ENCODE data around the gene APBB1IP.
"Not testable (repeated sequence)": the region's sequence is repeated elsewhere in the genome, so short reads cannot be mapped to it uniquely, and the experiment has no call there.

Gene APBB1IP, protein sequence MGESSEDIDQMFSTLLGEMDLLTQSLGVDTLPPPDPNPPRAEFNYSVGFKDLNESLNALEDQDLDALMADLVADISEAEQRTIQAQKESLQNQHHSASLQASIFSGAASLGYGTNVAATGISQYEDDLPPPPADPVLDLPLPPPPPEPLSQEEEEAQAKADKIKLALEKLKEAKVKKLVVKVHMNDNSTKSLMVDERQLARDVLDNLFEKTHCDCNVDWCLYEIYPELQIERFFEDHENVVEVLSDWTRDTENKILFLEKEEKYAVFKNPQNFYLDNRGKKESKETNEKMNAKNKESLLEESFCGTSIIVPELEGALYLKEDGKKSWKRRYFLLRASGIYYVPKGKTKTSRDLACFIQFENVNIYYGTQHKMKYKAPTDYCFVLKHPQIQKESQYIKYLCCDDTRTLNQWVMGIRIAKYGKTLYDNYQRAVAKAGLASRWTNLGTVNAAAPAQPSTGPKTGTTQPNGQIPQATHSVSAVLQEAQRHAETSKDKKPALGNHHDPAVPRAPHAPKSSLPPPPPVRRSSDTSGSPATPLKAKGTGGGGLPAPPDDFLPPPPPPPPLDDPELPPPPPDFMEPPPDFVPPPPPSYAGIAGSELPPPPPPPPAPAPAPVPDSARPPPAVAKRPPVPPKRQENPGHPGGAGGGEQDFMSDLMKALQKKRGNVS

DNA sequence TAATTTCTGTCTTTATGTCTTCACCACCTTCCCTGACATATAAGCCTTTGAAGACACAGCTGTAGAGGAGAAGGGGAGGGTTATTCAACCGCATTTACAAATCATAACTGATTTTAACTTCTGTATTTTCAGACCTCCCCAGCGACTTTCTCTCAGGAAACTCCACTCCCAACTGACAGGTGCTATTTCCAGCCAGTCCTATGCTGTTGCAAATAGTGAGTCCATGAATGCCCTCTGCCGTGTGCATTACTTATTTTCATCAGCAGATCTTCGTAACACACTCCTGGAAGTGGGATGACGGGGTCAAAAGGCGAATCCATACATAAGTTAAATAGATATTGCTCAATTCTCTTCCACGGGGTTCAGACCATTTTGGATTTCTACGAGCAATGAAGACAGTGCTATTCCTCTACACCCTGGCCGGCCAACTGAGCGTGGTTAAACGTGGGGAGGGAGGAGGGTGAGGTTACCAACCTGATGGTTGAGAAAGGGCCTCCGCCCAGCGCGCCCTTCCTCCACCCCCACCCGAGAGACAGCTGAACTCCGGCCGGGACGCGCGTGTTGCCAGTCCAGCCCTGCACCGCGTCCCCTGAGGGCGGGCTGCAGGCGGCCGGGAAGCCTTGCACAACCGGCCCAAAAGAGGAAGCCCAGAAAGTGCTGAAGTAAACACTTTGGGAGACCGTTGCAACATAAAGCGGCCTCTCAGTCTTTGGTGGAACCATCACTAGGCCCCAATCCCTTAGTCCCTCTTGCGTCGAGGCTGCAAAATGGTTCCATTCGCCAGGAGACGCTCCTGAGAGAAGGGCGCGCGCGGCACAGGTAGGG, at the start of gene APBB1IP:
Gene APBB1IP (plus strand): TSS at position 705 of the 825 bp plus-strand sequence. CDS start 53,986 bp downstream, outside the sequence.
- DNase-seq (ENCODE audit: low spot score), result no peak

DNA sequence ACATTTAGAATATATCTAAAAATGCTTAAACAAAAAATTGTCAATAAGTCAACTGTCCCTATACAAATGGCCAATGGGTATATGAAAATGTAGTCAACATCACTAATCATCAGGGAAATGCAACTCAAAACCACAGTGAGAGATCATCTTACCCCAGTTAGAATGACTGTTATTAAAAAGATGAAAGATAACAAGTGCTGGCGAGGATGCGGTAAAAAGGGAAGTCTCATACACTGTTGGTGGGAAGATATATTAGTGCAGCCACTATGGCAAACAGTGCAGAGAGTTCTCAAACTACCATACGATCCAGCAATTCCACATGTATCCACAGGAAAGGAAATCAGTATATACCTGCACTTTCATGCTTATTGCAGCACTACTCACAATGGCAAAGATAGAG, 48.6 kb upstream of the APBB1IP start:
- DNase-seq (ENCODE audit: low spot score), result no peak

DNA sequence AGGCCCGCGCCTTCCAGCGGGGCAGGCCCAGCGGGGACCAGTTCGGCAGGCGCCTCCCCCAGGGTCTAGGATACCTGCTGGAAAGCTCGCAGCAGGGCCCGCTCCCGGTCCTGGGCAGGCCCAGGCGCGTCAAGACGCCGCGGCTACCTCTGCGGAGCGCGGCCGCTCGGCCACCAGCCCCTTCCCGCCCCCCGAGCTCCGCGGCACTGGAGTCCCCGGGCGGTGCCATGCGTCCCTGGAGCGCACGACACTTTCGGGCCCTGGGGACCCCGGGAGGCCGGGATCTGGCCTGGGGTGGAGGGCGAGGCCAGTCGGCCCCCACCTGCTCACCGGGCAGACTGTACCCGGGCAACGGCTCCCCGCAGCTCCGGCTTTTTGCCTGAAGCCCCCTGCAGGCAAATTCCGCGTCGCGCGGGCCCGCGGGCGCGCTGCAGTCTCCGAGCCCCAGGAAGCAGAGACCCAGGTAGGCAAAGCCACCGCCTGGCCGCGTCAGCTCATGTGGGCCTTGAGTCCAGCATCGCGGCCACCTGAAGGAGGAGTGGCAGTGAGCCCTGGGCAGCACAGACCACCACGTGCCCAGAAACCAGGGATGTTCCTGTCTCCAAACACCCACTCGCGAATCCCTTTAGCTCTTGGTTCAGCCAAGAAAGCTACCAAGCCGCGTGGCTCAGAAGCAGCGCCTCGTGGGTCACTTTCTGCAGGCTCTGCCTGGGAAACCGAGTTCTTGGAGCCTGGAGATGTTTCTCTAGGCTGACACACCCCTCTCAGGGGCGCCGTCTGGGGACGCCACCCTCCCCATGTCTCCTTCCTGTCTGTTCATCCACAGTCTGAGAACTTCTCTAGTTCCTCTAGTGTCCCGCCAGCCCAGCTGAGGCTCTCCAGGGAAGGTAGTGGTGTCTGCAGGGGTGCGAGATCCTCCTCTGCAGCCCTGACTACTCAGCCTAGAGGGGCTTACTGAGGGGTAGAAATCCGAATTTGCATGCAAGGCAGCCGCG, 46.1 kb upstream of the APBB1IP start:
- DNase-seq (ENCODE audit: low spot score), result no peak

DNA sequence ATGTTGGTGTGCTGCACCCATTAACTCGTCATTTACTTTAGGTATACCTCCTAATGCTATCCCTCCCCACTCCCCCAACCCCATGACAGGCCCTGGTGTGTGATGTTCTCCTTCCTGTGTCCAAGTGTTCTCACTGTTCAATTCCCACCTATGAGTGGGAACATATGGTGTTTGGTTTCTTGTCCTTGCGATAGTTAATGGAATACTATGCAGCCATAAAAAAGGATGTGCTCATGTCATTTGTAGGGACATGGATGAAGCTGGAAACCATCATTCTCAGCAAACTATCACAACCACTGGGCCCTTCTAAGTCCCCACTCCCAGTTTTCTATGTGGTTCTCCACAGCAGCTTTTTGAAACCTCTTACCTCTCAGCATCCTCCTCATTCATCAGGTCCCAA, 39.8 kb upstream of the APBB1IP start:
- not testable (repeated sequence) for DNase-seq (ENCODE audit: low spot score)

DNA sequence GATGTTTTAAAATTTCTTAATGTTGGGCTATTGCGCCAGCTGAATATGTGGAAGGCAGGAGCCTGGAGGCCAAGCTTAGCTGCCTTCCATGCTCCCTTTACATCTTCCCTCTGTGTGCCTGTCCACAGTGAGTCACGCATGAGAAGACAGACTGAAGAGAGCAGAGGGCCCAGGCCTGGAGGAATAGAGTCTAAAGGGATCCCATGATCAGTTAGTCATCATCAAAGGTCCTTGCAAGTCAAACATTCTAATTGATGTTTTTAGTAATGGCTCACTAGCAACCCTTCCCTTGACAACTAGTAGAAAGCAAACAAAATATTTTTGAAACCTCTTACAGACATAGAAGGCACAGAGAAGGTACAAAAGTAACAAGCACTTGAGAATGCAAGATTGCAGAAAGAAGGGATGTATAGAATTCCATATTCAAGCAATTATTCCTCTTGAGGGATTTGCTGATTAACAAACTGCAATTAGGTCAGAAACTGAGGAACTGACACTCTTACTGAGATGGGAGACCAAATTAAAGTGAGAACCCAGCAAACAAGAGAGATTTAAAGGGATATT, 30.7 kb upstream of the APBB1IP start:
- DNase-seq (ENCODE audit: low spot score), result peak; percentile 9

DNA sequence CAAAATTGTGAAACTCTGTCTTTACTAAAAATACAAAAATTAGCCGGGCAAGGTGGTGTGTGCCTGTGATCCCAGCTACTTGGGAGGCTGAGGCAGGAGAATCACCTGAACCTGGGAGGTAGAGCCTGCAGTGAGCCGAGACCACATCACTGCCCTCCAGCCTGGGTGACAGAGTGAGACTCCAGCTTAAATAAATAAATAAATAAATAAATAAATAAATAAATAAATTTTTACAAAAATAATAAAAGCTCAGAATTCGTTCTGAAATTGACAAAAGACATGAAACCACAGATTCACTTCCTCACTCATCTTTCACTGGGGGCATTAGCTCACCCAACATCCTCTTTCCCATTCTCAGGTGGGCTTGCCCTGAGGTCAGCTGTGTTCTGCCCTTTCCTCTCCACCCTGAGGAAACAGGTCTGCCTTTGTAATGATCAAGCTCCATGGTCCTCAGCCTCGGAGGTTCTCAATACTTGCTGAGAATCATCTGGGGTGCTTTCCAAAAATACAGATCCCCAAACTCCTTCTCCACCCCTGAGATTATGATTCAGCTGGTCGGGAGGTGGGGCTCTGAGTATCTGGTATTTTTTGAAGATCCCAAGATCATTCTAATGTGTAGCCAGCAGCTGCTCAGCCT, 29.2 kb upstream of the APBB1IP start:
- no peak for DNase-seq (ENCODE audit: low spot score)

DNA sequence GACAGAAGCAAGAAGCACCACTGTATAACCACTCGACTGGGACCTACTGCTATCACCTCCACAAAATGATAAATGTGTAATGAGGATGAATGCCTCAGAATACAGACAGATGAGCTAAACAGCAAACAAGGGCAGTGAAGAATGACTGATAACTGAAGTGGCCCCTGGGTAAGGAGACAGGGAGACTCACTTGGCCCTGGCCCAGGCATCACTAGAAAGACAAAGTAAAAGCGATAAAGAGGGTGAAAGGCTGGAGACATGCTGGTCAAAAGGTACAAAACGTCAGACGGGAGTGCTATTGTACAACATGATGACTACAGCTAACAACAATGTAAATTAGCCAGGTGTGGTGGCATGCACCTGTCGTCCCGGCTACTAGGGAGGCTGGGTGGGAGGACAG, 27.8 kb upstream of the APBB1IP start:
- DNase-seq (ENCODE audit: low spot score), result no peak

DNA sequence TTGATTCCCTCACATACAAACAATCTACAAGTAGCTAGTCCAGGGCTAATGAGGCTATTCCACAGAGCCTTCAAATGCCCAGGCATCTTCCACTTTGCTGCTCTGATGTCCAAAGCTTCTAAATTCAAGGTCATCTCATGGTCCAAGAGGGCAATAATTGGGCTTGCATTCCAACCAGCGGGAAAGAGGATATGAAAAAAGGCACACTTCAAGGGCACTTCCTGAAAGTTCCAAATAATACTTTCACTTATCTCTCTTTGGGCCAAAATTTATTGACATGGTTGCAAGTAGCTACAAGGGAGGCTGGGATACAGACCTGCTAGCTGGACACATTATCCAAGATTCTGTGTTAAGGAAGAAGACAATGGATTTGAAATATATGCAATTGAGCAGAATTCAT, 25.2 kb upstream of the APBB1IP start:
- no peak for DNase-seq (ENCODE audit: low spot score)

DNA sequence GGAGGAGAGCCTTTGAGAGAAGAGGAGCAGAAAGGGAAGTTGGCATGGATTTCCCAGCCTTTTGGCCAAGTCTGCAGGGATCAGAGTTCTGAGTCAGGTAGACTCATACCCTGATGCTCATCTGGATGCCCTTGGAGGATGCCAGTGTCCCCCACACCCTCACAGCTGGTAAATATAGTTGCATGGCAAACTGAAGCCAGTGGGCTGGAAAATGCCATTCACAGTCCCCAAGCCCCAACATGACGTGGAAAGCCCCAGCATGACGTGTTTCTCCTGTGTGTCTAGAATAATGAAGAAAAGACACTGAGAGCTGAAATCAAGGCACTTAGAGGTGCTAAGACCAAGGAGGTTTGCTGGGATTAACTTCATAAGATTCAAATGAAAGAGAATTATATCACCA, 24.8 kb upstream of the APBB1IP start:
- DNase-seq (ENCODE audit: low spot score), result no peak

DNA sequence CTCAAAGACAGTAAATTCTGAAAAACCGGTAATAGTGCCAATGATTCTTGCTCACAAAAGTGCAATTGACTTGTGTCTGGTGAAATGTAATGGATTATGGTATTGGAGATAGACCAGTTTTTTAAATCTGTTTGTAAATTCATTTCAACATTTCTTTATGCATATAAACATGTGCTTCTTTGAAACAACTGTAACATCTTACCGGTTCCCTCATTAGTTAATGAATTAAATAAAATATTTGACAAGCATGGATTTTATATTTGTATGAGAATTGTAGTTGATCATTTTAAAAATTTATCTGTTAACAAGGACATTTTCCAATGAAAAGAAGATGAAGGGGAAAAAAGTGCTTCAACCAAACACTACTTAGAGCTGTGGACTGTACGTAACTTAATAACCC, 21.0 kb upstream of the APBB1IP start:
- no peak for DNase-seq (ENCODE audit: low spot score)

DNA sequence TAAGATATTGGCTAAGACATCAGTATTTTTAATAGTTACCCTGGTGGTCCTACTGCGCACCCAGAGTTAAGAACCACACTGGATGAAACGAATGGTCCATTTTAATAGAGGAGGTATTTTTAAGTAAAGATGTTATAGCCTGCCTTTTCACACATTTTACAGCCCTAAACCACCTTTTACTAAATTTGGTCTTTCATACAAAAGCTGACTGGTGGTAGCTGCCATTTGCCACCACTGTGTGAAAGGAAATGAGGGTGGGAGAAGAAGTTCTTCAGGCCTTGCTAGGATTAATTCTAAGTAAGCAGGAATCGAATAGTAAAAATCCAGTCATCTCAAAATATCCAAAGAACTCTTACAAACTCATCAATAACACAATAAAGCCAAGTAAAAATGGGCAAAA, 15.2 kb upstream of the APBB1IP start:
- no peak for DNase-seq (ENCODE audit: low spot score)

DNA sequence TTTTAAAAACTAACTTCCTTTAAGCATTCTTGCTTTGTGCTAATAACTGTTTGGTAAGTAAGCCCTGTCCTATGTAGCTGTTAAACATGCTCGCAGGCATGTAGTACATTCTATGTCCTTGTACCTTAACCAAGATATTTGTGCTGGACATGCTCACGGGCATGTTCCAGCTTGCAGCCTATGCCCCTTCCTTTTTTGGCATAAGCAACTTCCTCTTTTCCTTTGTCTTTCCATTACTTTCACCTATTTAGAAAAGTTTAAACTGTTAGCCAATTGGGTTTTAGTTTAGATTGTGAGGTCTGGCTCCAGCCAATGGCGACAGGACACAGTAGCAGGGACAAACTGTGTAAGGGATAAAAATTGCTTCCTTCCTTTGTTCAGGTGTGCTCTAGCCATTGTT, 14.4 kb upstream of the APBB1IP start:
- no peak for DNase-seq (ENCODE audit: low spot score)

DNA sequence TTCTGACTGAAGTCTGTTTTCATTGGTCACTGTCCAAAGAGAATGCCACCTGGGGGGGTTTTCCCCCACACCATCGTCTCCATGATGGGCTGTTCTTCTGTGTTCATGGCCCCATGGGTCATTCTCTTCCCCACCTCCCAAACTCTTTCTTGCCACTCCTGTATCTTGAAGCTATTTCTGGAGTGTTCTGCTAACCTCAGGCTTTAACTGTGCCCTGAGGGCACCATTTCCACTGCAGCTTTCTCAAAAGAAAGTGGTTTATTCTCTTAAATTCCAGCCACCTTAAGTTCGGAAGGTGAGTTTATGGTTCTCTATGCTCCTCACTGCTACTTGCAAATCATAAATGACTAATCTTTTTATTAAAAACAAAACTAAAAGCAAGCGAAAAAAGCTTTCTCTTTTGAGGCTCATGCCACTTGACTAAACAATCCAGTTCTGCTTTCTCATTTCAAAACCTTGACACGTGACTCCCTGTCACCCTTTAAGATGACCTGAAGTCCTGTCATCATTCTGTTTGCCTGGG, 7.4 kb upstream of the APBB1IP start:
- DNase-seq (ENCODE audit: low spot score), result no peak

DNA sequence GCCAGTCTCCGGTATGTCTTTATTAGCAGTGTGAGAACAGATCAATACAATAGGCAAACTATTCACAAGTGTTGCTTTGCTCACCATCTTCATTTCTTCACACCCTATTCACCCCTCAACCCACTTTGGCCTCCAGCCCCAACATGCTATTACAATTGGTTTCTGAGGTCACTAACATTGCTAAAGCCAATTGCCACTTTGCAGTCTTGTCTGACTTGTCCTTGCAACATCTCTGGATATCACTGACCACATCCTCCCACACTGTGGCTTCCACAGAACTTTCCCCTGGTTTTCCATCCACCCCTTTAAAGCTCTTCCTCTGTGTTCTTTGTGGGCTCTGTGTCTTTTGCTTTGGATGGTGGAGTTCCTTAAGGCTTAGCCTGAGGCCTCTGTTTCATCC, 5.2 kb upstream of the APBB1IP start:
- no peak for DNase-seq (ENCODE audit: low spot score)

DNA sequence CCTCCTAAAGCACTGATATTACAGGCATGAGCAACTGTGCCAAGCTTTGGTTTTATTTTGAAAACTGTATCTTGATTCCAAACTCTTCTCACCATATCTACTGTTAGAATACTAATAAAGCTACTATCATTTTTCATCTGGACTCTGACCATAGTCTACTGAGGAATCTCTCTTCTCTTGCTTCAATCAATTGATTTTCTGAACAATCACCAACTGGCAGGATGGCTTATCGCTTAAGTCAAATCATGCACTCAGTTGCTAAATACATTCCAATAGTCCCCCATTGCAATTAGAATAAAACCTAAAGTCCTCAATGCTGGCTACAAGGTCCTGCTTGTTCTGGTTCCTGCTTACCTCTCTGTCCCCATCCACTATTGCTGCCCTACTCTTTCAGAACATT, 2.3 kb upstream of the APBB1IP start:
- no peak for DNase-seq (ENCODE audit: low spot score)

DNA sequence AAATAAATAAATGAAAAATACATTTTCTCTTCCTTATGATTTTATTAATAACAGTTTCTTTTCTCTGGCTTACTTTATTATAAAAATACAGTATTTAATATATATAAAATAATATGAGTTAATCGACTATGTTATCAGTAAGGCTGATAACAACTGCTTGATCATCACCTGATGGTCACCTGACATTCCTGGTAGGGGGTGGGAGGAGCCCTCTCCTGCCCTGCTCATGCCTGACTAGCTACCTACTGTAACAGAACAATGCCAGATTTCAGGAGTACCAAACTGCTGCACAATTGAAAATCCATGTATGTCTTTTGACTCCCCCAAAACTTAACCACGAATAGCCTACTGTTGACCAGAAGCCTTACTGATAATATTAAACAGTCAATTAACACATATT, 1.3 kb upstream of the APBB1IP start:
- no peak for DNase-seq (ENCODE audit: low spot score)

DNA sequence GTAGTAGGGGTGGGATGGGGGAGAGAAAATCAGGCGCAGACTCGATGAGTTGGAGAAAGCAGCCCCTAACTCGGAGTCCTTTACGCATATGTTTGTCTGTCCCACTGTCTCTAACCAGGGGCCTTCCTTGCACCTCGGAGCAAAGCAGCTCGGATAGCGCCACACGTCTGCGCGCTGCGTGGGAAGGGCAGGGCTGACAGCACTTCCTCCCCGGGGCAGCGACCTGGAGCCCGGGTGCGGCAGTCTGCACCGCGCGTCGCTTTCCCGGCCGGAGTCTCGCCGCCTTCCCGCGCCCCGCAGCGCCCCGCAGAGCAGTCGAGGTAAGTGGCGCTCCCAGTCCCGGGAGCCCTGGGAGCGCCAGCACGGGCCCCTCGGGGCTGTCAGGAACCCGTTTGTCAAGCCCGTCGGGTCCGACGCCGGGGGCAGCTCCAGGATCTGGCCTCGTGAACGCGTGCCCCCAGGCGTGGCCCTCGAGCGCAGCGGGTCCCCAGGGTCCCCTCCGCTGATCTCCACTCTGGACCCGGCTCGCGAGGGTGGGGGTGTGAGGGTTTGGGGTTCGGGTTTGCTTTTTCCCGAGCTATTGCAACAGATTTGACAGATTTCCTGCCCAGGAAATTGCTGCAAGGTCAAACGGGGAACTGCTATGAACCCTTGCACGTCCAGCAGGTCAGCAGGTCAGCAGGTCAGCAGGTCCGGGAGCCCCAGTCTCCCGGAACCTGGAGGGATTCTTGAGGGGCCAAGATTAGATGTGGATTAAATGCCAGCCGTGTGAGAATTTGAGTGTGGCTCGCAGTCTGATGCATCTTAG, 597 bp downstream of the APBB1IP start:
- no peak for DNase-seq (ENCODE audit: low spot score)

DNA sequence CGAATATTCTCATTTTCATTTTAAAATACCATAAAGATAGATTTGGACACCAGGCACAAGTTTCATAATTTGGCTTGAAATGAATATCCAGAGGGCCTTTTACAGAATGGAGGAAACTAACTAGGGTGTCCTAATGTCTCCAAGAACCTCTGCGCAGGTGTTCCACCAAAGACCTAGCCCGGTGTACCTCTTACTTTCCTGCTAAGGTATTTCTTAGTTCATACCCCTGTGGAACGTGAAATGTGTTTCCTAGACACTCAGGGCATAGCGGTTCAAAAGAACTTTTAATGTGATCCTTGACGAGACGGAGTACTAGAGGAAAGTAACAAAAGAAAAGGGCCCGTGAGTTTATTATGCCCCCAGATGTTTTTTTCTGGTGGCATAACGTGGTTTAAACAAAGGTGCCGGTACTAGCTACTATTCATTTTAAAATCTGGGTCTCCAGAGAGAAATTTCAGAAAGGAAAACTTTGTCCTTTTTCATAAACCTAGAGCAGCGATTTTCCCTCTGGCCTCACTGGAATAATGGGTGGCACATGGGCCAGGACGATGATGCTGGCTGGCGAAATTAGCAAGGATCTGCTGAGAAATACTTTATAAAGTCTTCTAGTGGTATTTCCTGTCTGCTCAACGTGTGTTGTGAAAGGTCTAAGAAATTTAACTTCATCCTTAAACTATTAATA, 1.4 kb downstream of the APBB1IP start:
- DNase-seq (ENCODE audit: low spot score), result no peak

DNA sequence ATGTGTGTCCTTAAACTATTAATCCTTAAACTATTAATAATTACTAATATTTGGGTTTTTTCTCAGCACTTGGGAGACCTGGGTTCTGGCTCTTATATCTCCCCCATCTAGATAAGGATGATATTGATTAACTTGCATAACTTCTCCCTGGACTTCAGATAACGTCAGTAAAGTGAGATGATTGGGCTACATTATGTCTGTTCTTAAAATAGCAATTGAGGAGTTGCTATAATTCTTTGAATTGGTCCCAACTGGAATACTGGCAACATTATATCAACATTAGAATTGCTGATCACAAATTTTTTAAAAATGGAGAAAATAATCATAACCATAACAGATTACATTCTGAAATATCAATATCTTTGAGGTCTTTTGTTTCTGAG, 1.9 kb downstream of the APBB1IP start:
- DNase-seq (ENCODE audit: low spot score), result no peak
